ENCODE results near the gene LRRC52.

GRCh38 chr1:165549973-165550372 is 6.2 kb downstream of the LRRC52 start:
- TF ChIP-seq CTCF (IDR thresholded peaks at IDR 0.05; ENCODE audit: low read depth, low read length) = no peak
- TF ChIP-seq MAX (IDR thresholded peaks at IDR 0.05; ENCODE audit: low read depth, low read length) = no peak

Data from NB4 (cell line).